Measurements from ENCODE around the gene SLC5A5.
"Not testable (repeated sequence)": the region's sequence is repeated elsewhere in the genome, so short reads cannot be mapped to it uniquely, and the experiment has no call there.

SLC5A5 gene

GRCh38 chr19:17872251-17873001 lies 681 bp downstream of the SLC5A5 start:
- DNase-seq (no peak), ATAC-seq (replicated peaks) (peak; percentile 15)
- Mint-ChIP-seq H3K27ac (peak overlapping the region in 1 of 2 donors; percentile 46), H3K4me3 (peak overlapping the region; percentile 50 to 62), H3K4me1 (ENCODE audit: low read depth in 2 of 2) (peaks cover 0 to 7% of the 10 kb centered on the region in 2 donors), H3K9me3 (no peaks in the 10 kb centered on the region), H3K27me3 (peaks cover 0 to 16% of the 10 kb centered on the region in 2 donors), H3K36me3 (ENCODE audit: insufficient read depth) (peaks cover 6% of the 10 kb centered on the region)

GRCh38 chr19:17873786-17874757 lies 2.3 kb downstream of the SLC5A5 start:
- ATAC-seq (replicated peaks), result peak; percentile 78
- peaks cover 5% of the 10 kb centered on the region for H3K36me3 Mint-ChIP-seq (ENCODE audit: insufficient read depth)
- peak; percentile 36 to 38 (median 38) for DNase-seq
- no peaks in the 10 kb centered on the region for H3K9me3 Mint-ChIP-seq
- H3K4me3 Mint-ChIP-seq, result peak overlapping the region; percentile 59 to 62
- H3K27me3 Mint-ChIP-seq, result peaks cover 0 to 16% of the 10 kb centered on the region in 2 donors
- no peak overlapping the region for H3K27ac Mint-ChIP-seq
- peaks cover 0 to 7% of the 10 kb centered on the region in 2 donors for H3K4me1 Mint-ChIP-seq (ENCODE audit: low read depth in 2 of 2)

- Mint-ChIP-seq H3K27ac (no peak overlapping the region), H3K9me3 (no peaks in the 10 kb centered on the region), H3K27me3 (peaks cover 0 to 16% of the 10 kb centered on the region in 2 donors), H3K36me3 (ENCODE audit: insufficient read depth) (peaks cover 5% of the 10 kb centered on the region), H3K4me1 (ENCODE audit: low read depth in 2 of 2) (peaks cover 0 to 7% of the 10 kb centered on the region in 2 donors), H3K4me3 (peak overlapping the region; percentile 59 to 62)
- DNase-seq (no peak), ATAC-seq (replicated peaks) (no peak)
Measured at GRCh38 chr19:17874758-17875135, 3.0 kb downstream of the SLC5A5 start.

GRCh38 chr19:17877696-17878095 lies 6.0 kb downstream of the SLC5A5 start:
- Mint-ChIP-seq H3K9me3 (no peaks in the 10 kb centered on the region), H3K36me3 (ENCODE audit: insufficient read depth) (peaks cover 5% of the 10 kb centered on the region), H3K4me3 (no peak overlapping the region), H3K4me1 (ENCODE audit: low read depth in 2 of 2) (peaks cover 0 to 5% of the 10 kb centered on the region in 2 donors), H3K27me3 (no peaks in the 10 kb centered on the region), H3K27ac (no peak overlapping the region)
- ATAC-seq (replicated peaks), result no peak
- DNase-seq, result no peak

- no peaks in the 10 kb centered on the region for H3K9me3 Mint-ChIP-seq
- no peak overlapping the region for H3K27ac Mint-ChIP-seq
- peaks cover 5% of the 10 kb centered on the region for H3K36me3 Mint-ChIP-seq (ENCODE audit: insufficient read depth)
- peaks cover 0 to 1% of the 10 kb centered on the region in 2 donors for H3K4me1 Mint-ChIP-seq (ENCODE audit: low read depth in 2 of 2)
- H3K4me3 Mint-ChIP-seq, result no peak overlapping the region
- ATAC-seq (replicated peaks) (no peak), DNase-seq (no peak)
- H3K27me3 Mint-ChIP-seq, result no peaks in the 10 kb centered on the region
Measured at GRCh38 chr19:17879466-17879865, 7.7 kb downstream of the SLC5A5 start.

- DNase-seq (no peak), ATAC-seq (replicated peaks) (no peak)
- H3K27me3 Mint-ChIP-seq, result no peaks in the 10 kb centered on the region
- no peaks in the 10 kb centered on the region for H3K4me1 Mint-ChIP-seq (ENCODE audit: low read depth in 2 of 2)
- H3K9me3 Mint-ChIP-seq, result no peaks in the 10 kb centered on the region
- peaks cover 5% of the 10 kb centered on the region for H3K36me3 Mint-ChIP-seq (ENCODE audit: insufficient read depth)
- H3K4me3 Mint-ChIP-seq, result no peak overlapping the region
- H3K27ac Mint-ChIP-seq, result no peak overlapping the region
Measured at GRCh38 chr19:17881701-17882100, 10.0 kb downstream of the SLC5A5 start.

GRCh38 chr19:17883627-17884410 lies 12.1 kb downstream of the SLC5A5 start:
- Mint-ChIP-seq H3K4me3 (no peak overlapping the region), H3K9me3 (no peaks in the 10 kb centered on the region), H3K36me3 (ENCODE audit: insufficient read depth) (no peaks in the 10 kb centered on the region), H3K27ac (no peak overlapping the region), H3K4me1 (ENCODE audit: low read depth in 2 of 2) (no peaks in the 10 kb centered on the region), H3K27me3 (peaks cover 0 to 13% of the 10 kb centered on the region in 2 donors)
- ATAC-seq (replicated peaks), result no peak
- no peak for DNase-seq

- no peak for DNase-seq
- Mint-ChIP-seq H3K4me3 (no peak overlapping the region), H3K9me3 (no peaks in the 10 kb centered on the region), H3K4me1 (ENCODE audit: low read depth in 2 of 2) (no peaks in the 10 kb centered on the region), H3K27ac (no peak overlapping the region), H3K36me3 (ENCODE audit: insufficient read depth) (no peaks in the 10 kb centered on the region), H3K27me3 (peaks cover 0 to 26% of the 10 kb centered on the region in 2 donors)
- no peak for ATAC-seq (replicated peaks)
Measured at GRCh38 chr19:17886515-17886914, 14.8 kb downstream of the SLC5A5 start.

GRCh38 chr19:17887221-17887620 lies 15.5 kb downstream of the SLC5A5 start:
- H3K4me1 Mint-ChIP-seq (ENCODE audit: low read depth in 2 of 2); ATAC-seq (replicated peaks); H3K27ac Mint-ChIP-seq: not testable (repeated sequence)

GRCh38 chr19:17888260-17888659 lies 16.5 kb downstream of the SLC5A5 start:
- ATAC-seq (replicated peaks) (no peak), DNase-seq (no peak)
- H3K27ac Mint-ChIP-seq, result no peak overlapping the region
- H3K27me3 Mint-ChIP-seq, result peaks cover 3 to 33% of the 10 kb centered on the region in 2 donors
- no peak overlapping the region for H3K4me3 Mint-ChIP-seq
- no peaks in the 10 kb centered on the region for H3K36me3 Mint-ChIP-seq (ENCODE audit: insufficient read depth)
- no peaks in the 10 kb centered on the region for H3K9me3 Mint-ChIP-seq
- H3K4me1 Mint-ChIP-seq (ENCODE audit: low read depth in 2 of 2), result no peaks in the 10 kb centered on the region

More at GRCh38 chr19:17887221-17887620, 15.5 kb downstream of the SLC5A5 start:
- not testable (repeated sequence) for DNase-seq; H3K36me3 Mint-ChIP-seq (ENCODE audit: insufficient read depth); H3K4me3 Mint-ChIP-seq; H3K9me3 Mint-ChIP-seq
- H3K27me3 Mint-ChIP-seq, result peaks cover 0 to 33% of the 10 kb centered on the region in 2 donors

- no peaks in the 10 kb centered on the region for H3K36me3 Mint-ChIP-seq (ENCODE audit: insufficient read depth)
- H3K9me3 Mint-ChIP-seq, result no peaks in the 10 kb centered on the region
- H3K27ac Mint-ChIP-seq, result no peak overlapping the region
- no peaks in the 10 kb centered on the region for H3K4me1 Mint-ChIP-seq (ENCODE audit: low read depth in 2 of 2)
- H3K27me3 Mint-ChIP-seq, result peaks cover 10 to 38% of the 10 kb centered on the region in 2 donors
- DNase-seq, result no peak
- ATAC-seq (replicated peaks), result no peak
- no peak overlapping the region for H3K4me3 Mint-ChIP-seq
Measured at GRCh38 chr19:17889609-17890214, 18.0 kb downstream of the SLC5A5 start.

GRCh38 chr19:17893766-17894165 lies 22.0 kb downstream of the SLC5A5 start:
- peaks cover 20 to 31% of the 10 kb centered on the region in 2 donors for H3K27me3 Mint-ChIP-seq
- no peaks in the 10 kb centered on the region for H3K36me3 Mint-ChIP-seq (ENCODE audit: insufficient read depth)
- ATAC-seq (replicated peaks) (no peak), DNase-seq (no peak)
- H3K27ac Mint-ChIP-seq, result no peak overlapping the region
- H3K9me3 Mint-ChIP-seq, result no peaks in the 10 kb centered on the region
- H3K4me3 Mint-ChIP-seq, result no peak overlapping the region
- H3K4me1 Mint-ChIP-seq (ENCODE audit: low read depth in 2 of 2), result no peaks in the 10 kb centered on the region

- Mint-ChIP-seq H3K27me3 (peaks cover 42 to 53% of the 10 kb centered on the region in 2 donors), H3K36me3 (ENCODE audit: insufficient read depth) (no peaks in the 10 kb centered on the region)
Measured at GRCh38 chr19:17902701-17903100, 31.0 kb downstream of the SLC5A5 start.

More at GRCh38 chr19:17902701-17903100, 31.0 kb downstream of the SLC5A5 start:
- DNase-seq (no peak), ATAC-seq (replicated peaks) (no peak)
- H3K27ac Mint-ChIP-seq, result no peak overlapping the region
- no peak overlapping the region for H3K4me3 Mint-ChIP-seq
- H3K4me1 Mint-ChIP-seq (ENCODE audit: low read depth in 2 of 2), result no peaks in the 10 kb centered on the region
- no peaks in the 10 kb centered on the region for H3K9me3 Mint-ChIP-seq
